ENCODE measurements around the gene TXNDC15.

Gene TXNDC15

GRCh38 chr5:134873987-134874830 is at the start of gene TXNDC15:
TSS of gene TXNDC15 (plus strand) at chr5:134874371. CDS start at chr5:134874428, 57 bp downstream.
- TF ChIP-seq CTCF (IDR thresholded peaks at IDR 0.05; ENCODE audit: low read depth, low read length) = no peak
- peak within 1 kb of the TSS; percentile 88 for H3K27ac ChIP-seq

GRCh38 chr5:134824681-134825080 is 49.5 kb upstream of the TXNDC15 start:
- no peak for TF ChIP-seq CTCF (IDR thresholded peaks at IDR 0.05; ENCODE audit: low read depth, low read length)
- Histone ChIP-seq H3K4me3 (ENCODE audit: low read depth, low read length) (no peak overlapping the region), H3K36me3 (peaks cover 95% of the 10 kb centered on the region), H3K27me3 (ENCODE audit: insufficient read depth, low read depth, severe bottlenecking) (no peaks in the 10 kb centered on the region), H3K27ac (no peak overlapping the region), H3K9me3 (ENCODE audit: severe bottlenecking) (no peaks in the 10 kb centered on the region)
- no peak for DNase-seq

More at GRCh38 chr5:134873987-134874830, at the start of gene TXNDC15:
- H3K4me3 ChIP-seq (ENCODE audit: low read depth, low read length) = peak within 1 kb of the TSS; percentile 63
- no peaks in the 10 kb centered on the region for H3K9me3 ChIP-seq (ENCODE audit: severe bottlenecking)
- peak; percentile 91 for DNase-seq
- H3K36me3 ChIP-seq = peaks cover 8% of the 10 kb centered on the region
- H3K27me3 ChIP-seq (ENCODE audit: insufficient read depth, low read depth, severe bottlenecking) = no peaks in the 10 kb centered on the region

- H3K9me3 ChIP-seq (ENCODE audit: severe bottlenecking) = no peaks in the 10 kb centered on the region
- no peaks in the 10 kb centered on the region for H3K27me3 ChIP-seq (ENCODE audit: insufficient read depth, low read depth, severe bottlenecking)
- no peak for TF ChIP-seq CTCF (IDR thresholded peaks at IDR 0.05; ENCODE audit: low read depth, low read length)
- no peak overlapping the region for H3K27ac ChIP-seq
- DNase-seq = no peak
- H3K36me3 ChIP-seq = peaks cover 90% of the 10 kb centered on the region
- no peak overlapping the region for H3K4me3 ChIP-seq (ENCODE audit: low read depth, low read length)
These were observed 49.0 kb upstream of the TXNDC15 start for GRCh38 chr5:134825212-134825611.

GRCh38 chr5:134833340-134834032 is 40.7 kb upstream of the TXNDC15 start:
- DNase-seq = no peak
- peaks cover 60% of the 10 kb centered on the region for H3K36me3 ChIP-seq
- H3K27me3 ChIP-seq (ENCODE audit: insufficient read depth, low read depth, severe bottlenecking) = no peaks in the 10 kb centered on the region
- no peak overlapping the region for H3K4me3 ChIP-seq (ENCODE audit: low read depth, low read length)
- no peak for TF ChIP-seq CTCF (IDR thresholded peaks at IDR 0.05; ENCODE audit: low read depth, low read length)
- no peaks in the 10 kb centered on the region for H3K9me3 ChIP-seq (ENCODE audit: severe bottlenecking)
- no peak overlapping the region for H3K27ac ChIP-seq

GRCh38 chr5:134835623-134836022 is 38.5 kb upstream of the TXNDC15 start:
- no peak overlapping the region for H3K4me3 ChIP-seq (ENCODE audit: low read depth, low read length)
- no peak overlapping the region for H3K27ac ChIP-seq
- TF ChIP-seq CTCF (IDR thresholded peaks at IDR 0.05; ENCODE audit: low read depth, low read length) = no peak
- H3K27me3 ChIP-seq (ENCODE audit: insufficient read depth, low read depth, severe bottlenecking) = no peaks in the 10 kb centered on the region
- H3K9me3 ChIP-seq (ENCODE audit: severe bottlenecking) = no peaks in the 10 kb centered on the region
- H3K36me3 ChIP-seq = peaks cover 65% of the 10 kb centered on the region
- no peak for DNase-seq
